Uterus (tissue), 2 donors: ENCODE results near the gene HSPA12A.

Experiments used
- CTCF ChIP-seq, 4 experiments: fragments of 200-600 bp in 2 of 4; fragments of 450-650 bp in 2 of 4; sonication (generic) in 2 of 4; IDR thresholded peaks; one replicate each; pipeline ENCODE4 v1.5.1; 2016 to 2019; ENCODE audit warnings: antibody characterized with exemption in 4 of 4, mild to moderate bottlenecking in 2 of 4, moderate library complexity in 1 of 4
- POLR2A ChIP-seq, 2 donors: fragments of 450-650 bp; IDR thresholded peaks; one replicate each; pipeline ENCODE4 v1.6.1; 2016; ENCODE audit warnings: antibody characterized with exemption in 2 of 2, mild to moderate bottlenecking in 1 of 2, moderate library complexity in 1 of 2

GRCh38 chr10:116720668-116721546 is 21.5 kb downstream of the HSPA12A start:
- TF ChIP-seq CTCF (IDR thresholded peaks at IDR 0.05) = no peak
- TF ChIP-seq POLR2A (IDR thresholded peaks at IDR 0.05) = no peak
